MCF 10A (cell line): ENCODE measurements around the gene GNB1. TPM values are rescaled to one million over a fixed set of nuclear protein-coding genes. Genes with fewer than 3 reads are reported as not detected.

Source experiments
- BruUV-seq: library from RNA; stranded (reverse); fragments of 400-500 nt; replicated peaks from 2 replicates; lab custom pipeline; 2021; lab: Mats Ljungman, UMichigan
- CTCF ChIA-PET: fragments of 300-600 bp; sonication (Branson Sonifier 250); formaldehyde crosslinking; extraction: SDS; loops from one replicate; lab custom pipeline; 2021; ENCODE audit warnings: antibody characterized with exemption, inconsistent platforms; lab: Yijun Ruan, JAX
- POLR2A ChIA-PET: fragments of 300-600, 350-650 bp; sonication (Branson Sonifier 250); formaldehyde crosslinking; extraction: SDS; loops from one replicate; lab custom pipeline; 2020; ENCODE audit warnings: antibody characterized with exemption, inconsistent platforms; lab: Yijun Ruan, JAX
- DNase-seq: peaks from one replicate; pipeline ENCODE4 v3.0.0-alpha.2; 2018; ENCODE audit not compliant: unreplicated experiment
- H3K27ac Mint-ChIP-seq: one replicate; pipeline ENCODE4 v1.8.0; 2022; ENCODE audit warnings: mild to moderate bottlenecking, low read depth, mixed read lengths; ENCODE audit not compliant: unreplicated experiment
- H3K27me3 Mint-ChIP-seq: one replicate; pipeline ENCODE4 v1.8.0; 2022; ENCODE audit warnings: mixed read lengths; ENCODE audit not compliant: insufficient read depth, unreplicated experiment
- H3K36me3 Mint-ChIP-seq: one replicate; pipeline ENCODE4 v1.8.0; 2022; ENCODE audit warnings: mild to moderate bottlenecking, moderate library complexity, mixed read lengths; ENCODE audit not compliant: insufficient read depth, unreplicated experiment
- H3K4me1 Mint-ChIP-seq: one replicate; pipeline ENCODE4 v1.8.0; 2022; ENCODE audit warnings: mixed read lengths; ENCODE audit not compliant: insufficient read depth, unreplicated experiment
- H3K4me3 Mint-ChIP-seq: one replicate; pipeline ENCODE4 v1.8.0; 2022; ENCODE audit warnings: mild to moderate bottlenecking, moderate library complexity, mixed read lengths; ENCODE audit not compliant: unreplicated experiment
- H3K9me3 Mint-ChIP-seq: one replicate; pipeline ENCODE4 v1.8.0; 2022; ENCODE audit warnings: mixed read lengths; ENCODE audit not compliant: unreplicated experiment
- CTCF ChIP-seq: fragments of 200-600 bp; IDR thresholded peaks from one replicate; pipeline ENCODE4 v1.8.0; 2022; ENCODE audit warnings: antibody characterized with exemption, mild to moderate bottlenecking; ENCODE audit not compliant: unreplicated experiment
- intact Hi-C: fragments of 100-400 bp; cut with micrococcal nuclease; formaldehyde crosslinking; loops from 2 replicates; pipeline ENCODE4 v1.14.1; 2022
- total RNA-seq: library from RNA; stranded (reverse); gene quantifications from 2 replicates; pipeline ENCODE4 v1.2.3, GENCODE V29; 2022

The GNB1 gene
- total RNA-seq, 1 experiment from 2014 or later = 430 TPM

DNA sequence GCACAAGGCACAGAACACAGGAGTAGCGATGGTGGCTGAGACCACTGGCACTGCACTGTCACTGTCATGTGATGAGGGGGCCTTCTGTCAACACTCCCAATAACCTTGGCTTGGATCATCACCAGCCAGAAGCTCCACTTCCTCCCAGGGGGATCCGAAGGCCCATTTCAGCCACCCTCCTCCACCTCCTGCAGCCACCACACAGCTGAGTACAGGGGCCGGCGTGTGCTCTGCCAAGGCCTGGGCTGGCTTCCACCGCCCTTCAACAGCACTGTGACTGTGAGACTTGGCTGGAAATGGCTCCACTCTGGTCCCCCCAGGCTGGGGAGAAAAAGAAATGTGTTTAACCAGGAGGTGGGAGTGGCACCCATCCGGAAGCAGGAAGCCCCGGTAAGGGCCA lies 102.8 kb downstream of the GNB1 start:
- H3K4me1 Mint-ChIP-seq = no peaks in the 10 kb centered on the region
- peaks cover 99% of the 10 kb centered on the region for H3K36me3 Mint-ChIP-seq
- ChIA-PET CTCF (interaction anchor here (0.5 to 3.3 kb wide), 2 partner anchors 22 to 120 kb away, joined by 3 to 13 read pairs; no protein-coding TSS in a partner anchor), POLR2A (interaction anchor here (1.3 kb wide), 1 partner anchor 113 kb away, joined by 3 read pairs; no protein-coding TSS in a partner anchor)
- no peaks in the 10 kb centered on the region for H3K9me3 Mint-ChIP-seq
- no peak overlapping the region for H3K4me3 Mint-ChIP-seq
- no TSS peak for BruUV-seq
- DNase-seq = no peak
- H3K27ac Mint-ChIP-seq = no peak overlapping the region
- intact Hi-C loops = no loop called here
- no peaks in the 10 kb centered on the region for H3K27me3 Mint-ChIP-seq
- no peak for TF ChIP-seq CTCF

- H3K27me3 Mint-ChIP-seq = no peaks in the 10 kb centered on the region
- H3K4me3 Mint-ChIP-seq = no peak overlapping the region
- H3K36me3 Mint-ChIP-seq = peaks cover 90% of the 10 kb centered on the region
- no peaks in the 10 kb centered on the region for H3K9me3 Mint-ChIP-seq
- BruUV-seq = no TSS peak
- no peak for DNase-seq
- intact Hi-C loops = no loop called here
- H3K4me1 Mint-ChIP-seq = no peaks in the 10 kb centered on the region
- ChIA-PET POLR2A (interaction anchor here (1.3 kb wide), 1 partner anchor 115 kb away, joined by 3 read pairs; no protein-coding TSS in a partner anchor), CTCF (interaction anchor here (0.8 to 3.3 kb wide), 2 partner anchors 108 to 121 kb away, joined by 4 to 13 read pairs; no protein-coding TSS in a partner anchor)
- no peak overlapping the region for H3K27ac Mint-ChIP-seq
- no peak for TF ChIP-seq CTCF
Observed at GRCh38 chr1:1786836-1787605, 103.9 kb downstream of the GNB1 start.

DNA sequence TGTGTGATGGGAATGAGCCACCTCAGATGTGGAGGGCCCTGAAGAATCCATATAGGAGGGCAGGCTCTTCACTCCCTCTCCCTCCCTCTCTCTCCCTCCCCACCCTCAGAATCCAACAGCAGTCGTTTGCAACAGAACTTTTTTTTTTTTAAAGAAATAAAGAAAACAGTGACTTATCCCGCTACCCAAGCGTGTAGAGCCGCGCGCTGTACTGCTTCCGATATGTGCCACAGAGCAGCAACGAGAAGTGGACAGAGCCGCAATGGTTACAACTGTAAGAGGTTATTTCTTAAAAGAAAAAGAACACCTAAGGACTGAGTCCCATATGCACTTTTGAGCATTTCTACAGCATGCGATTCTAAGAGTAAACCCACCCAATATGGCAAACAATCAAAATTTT lies 105.2 kb downstream of the GNB1 start:
- ChIA-PET POLR2A (interaction anchor here (0.7 kb wide), 1 partner anchor 26 kb away, joined by 4 read pairs; no protein-coding TSS in a partner anchor), CTCF (interaction anchor here (1.1 kb wide), 1 partner anchor 114 kb away, joined by 3 read pairs; no protein-coding TSS in a partner anchor)
- Mint-ChIP-seq H3K4me1 (peaks cover 5% of the 10 kb centered on the region), H3K36me3 (peaks cover 76% of the 10 kb centered on the region), H3K4me3 (no peak overlapping the region), H3K9me3 (no peaks in the 10 kb centered on the region), H3K27ac (no peak overlapping the region), H3K27me3 (no peaks in the 10 kb centered on the region)
- intact Hi-C loops = no loop called here
- no TSS peak for BruUV-seq
- TF ChIP-seq CTCF = no peak
- no peak for DNase-seq

- Mint-ChIP-seq H3K4me1 (peaks cover 10% of the 10 kb centered on the region), H3K9me3 (no peaks in the 10 kb centered on the region), H3K4me3 (no peak overlapping the region), H3K36me3 (peaks cover 69% of the 10 kb centered on the region), H3K27me3 (no peaks in the 10 kb centered on the region), H3K27ac (no peak overlapping the region)
- DNase-seq = no peak
- CTCF ChIA-PET = interaction anchor here (1.1 kb wide), 1 partner anchor 114 kb away, joined by 3 read pairs; no protein-coding TSS in a partner anchor
- POLR2A ChIA-PET = interaction anchor here (0.7 kb wide), 1 partner anchor 26 kb away, joined by 4 read pairs; no protein-coding TSS in a partner anchor
- intact Hi-C loops = no loop called here
- BruUV-seq = no TSS peak
- TF ChIP-seq CTCF = no peak
Observed at GRCh38 chr1:1784933-1785332, 106.0 kb downstream of the GNB1 start.
